SIG-M5 treated with dmso at 0.1 percent for 504 hours (cell line): Measurements from ENCODE around the gene CSTA.

Source experiments
- DNase-seq: peaks from one replicate; lab custom pipeline; 2025; ENCODE audit not compliant: unreplicated experiment; lab: John Stamatoyannopoulos, UW

CSTA gene

DNA sequence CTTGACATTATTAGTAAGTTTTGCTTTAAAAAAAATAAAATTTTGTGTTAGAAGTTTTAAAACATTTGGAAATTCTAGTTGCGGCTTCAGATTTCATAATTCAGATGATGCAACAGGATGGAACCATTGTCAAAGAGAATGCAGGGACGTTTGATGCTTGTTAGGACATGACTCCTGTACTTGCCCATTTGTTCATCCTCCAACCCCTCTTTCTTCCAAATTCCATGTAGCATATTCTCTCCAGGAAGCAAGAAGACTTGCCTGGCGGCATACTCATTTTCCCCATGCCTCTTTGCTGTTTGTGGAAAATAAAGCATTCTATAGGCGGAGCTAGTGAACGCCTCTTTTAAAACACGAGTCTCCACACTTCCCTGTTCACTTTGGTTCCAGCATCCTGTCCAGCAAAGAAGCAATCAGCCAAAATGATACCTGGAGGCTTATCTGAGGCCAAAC lies at the start of gene CSTA:
Gene CSTA (plus strand): TSS at position 378 of the 453 bp plus-strand sequence. CDS start 45 bp downstream, at position 423.
- DNase-seq = peak; percentile 93

DNA sequence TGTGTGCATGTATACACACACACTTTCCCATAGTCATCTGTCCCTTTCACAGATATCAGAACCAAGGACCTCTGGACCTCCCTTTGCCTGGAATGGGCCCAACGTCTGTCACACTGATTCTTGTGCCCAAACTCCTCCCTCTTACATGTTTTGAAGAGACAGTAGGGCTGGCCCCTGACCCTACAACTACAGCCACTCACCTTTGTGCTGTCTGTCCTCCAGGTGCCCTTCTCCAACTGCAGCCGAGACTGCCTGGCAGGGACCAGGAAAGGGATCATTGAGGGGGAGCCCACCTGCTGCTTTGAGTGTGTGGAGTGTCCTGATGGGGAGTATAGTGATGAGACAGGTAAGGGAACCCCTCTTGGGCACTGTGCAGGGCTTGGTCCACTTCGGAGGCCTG lies 43.2 kb upstream of the CSTA start:
- no peak for DNase-seq

DNA sequence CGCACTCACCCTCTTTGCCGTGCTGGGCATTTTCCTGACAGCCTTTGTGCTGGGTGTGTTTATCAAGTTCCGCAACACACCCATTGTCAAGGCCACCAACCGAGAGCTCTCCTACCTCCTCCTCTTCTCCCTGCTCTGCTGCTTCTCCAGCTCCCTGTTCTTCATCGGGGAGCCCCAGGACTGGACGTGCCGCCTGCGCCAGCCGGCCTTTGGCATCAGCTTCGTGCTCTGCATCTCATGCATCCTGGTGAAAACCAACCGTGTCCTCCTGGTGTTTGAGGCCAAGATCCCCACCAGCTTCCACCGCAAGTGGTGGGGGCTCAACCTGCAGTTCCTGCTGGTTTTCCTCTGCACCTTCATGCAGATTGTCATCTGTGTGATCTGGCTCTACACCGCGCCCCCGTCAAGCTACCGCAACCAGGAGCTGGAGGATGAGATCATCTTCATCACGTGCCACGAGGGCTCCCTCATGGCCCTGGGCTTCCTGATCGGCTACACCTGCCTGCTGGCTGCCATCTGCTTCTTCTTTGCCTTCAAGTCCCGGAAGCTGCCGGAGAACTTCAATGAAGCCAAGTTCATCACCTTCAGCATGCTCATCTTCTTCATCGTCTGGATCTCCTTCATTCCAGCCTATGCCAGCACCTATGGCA lies 41.1 kb upstream of the CSTA start:
- no peak for DNase-seq

DNA sequence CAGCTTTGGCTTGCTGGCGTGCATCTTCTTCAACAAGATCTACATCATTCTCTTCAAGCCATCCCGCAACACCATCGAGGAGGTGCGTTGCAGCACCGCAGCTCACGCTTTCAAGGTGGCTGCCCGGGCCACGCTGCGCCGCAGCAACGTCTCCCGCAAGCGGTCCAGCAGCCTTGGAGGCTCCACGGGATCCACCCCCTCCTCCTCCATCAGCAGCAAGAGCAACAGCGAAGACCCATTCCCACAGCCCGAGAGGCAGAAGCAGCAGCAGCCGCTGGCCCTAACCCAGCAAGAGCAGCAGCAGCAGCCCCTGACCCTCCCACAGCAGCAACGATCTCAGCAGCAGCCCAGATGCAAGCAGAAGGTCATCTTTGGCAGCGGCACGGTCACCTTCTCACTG lies 40.6 kb upstream of the CSTA start:
- no peak for DNase-seq

GRCh38 chr3:122294359-122294758 lies 30.7 kb upstream of the CSTA start:
- no peak for DNase-seq

DNA sequence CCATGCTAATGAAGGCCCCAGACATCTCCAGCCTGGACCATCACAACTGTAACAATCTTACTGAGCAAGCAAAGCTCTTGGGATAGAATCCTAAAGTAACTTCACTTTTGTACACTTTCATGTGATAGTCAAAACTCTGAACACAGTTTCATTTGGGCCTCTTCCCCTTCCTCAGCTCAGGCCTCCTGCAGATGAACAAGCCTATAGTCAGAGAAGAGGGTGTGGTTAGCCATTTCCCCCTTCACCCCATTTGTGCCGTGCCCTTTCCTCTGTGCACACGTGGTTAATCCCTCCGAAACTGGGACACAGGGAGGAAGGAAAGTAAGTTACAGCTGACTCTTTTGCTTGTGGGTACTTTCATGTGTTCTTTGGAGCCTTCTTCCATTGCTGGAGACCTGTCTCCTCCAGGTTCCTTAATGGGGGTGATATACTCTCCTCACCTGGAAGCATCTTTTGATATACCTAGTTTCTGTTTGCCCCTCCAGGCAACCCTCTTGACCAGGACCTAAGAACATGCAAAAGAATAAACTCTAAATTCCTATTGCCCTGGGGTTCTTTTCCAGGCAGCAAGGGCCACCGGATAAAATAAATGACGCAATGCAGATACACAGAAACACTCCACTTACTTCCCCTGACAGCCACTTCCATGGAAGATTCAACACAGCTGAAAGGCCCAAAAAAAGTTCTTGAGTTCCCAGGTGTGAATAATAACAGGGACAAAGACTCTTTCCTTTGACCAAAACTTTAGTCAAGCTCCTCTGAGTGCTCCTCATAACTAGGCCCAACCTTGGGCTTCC lies 29.6 kb upstream of the CSTA start:
- peak; percentile 95 for DNase-seq

GRCh38 chr3:122298239-122298638 lies 26.8 kb upstream of the CSTA start:
- no peak for DNase-seq

DNA sequence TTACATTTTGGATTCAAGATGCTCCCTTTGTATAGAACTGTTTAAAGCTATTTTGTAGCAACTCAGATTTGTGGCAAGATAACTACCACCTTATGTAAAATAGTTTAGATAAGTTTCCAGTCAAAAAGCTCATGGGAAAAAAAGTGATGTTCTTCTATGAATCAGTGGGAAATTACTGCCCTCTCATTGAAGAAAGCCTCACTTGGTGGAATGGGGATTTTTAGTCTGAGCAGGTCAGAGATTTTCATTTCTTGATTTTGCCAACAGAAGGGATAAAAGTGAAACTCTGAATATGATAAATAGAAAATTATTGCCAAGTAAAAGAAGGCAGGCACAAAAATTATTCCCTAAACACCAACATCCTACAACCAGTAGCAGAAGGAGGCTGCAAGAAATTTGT lies 25.8 kb upstream of the CSTA start:
- DNase-seq = no peak

DNA sequence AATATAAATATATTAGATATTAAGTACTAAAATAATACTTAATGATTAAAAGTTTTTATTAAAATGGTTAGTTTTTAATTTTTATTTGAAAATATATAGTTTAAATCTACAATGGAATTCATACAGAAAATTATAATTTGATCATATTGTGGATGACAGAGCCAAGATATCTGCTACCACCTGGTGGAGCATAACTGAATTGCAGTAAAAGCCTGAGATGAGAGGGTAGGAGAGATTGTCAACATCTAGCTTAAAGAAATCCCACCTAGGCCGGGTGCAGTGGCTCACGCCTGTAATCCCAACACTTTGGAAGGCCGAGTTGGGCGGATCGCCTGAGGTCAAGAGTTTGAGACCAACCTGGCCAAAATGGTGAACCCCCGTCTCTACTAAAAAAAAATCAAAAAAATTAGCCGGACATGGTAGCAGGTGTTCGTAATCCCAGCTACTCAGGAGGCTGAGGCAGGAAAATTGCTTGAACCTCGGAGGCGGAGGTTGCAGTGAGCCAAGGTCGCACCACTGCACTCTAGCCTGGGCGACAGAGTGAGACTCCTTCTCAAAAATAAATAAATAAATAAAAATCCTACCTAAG lies 25.1 kb upstream of the CSTA start:
- DNase-seq = peak; percentile 65

GRCh38 chr3:122301063-122301462 lies 24.0 kb upstream of the CSTA start:
- DNase-seq = peak; percentile 59

- DNase-seq = peak; percentile 30
Observed at GRCh38 chr3:122305818-122306621, 19.0 kb upstream of the CSTA start.

- DNase-seq = no peak
Observed at GRCh38 chr3:122306622-122306953, 18.5 kb upstream of the CSTA start.

GRCh38 chr3:122307094-122307687 lies 17.9 kb upstream of the CSTA start:
- no peak for DNase-seq

GRCh38 chr3:122307976-122308375 lies 17.1 kb upstream of the CSTA start:
- no peak for DNase-seq

- DNase-seq = peak; percentile 24
Observed at GRCh38 chr3:122310361-122310760, 14.7 kb upstream of the CSTA start.

DNA sequence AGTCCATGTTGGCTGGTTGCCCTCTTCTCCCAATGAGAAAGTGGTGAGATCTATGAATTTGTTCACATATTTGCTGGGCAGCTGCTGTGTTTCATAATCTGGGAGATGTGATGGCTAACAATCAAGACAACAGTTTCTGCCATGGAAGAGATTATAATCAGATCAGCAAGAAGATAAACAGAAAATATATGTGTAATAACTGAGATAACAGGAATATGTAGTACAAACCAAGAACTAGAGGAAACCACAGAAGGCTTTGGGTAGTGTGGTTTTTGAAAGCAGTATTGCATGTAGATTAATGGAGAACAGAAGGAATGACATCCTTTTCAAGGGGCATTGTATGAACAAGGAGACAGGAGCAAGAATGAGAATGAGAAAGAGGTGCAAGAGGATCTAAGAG lies 12.2 kb upstream of the CSTA start:
- peak; percentile 74 for DNase-seq

- DNase-seq = peak; percentile 64
Observed at GRCh38 chr3:122313281-122313680, 11.8 kb upstream of the CSTA start.

DNA sequence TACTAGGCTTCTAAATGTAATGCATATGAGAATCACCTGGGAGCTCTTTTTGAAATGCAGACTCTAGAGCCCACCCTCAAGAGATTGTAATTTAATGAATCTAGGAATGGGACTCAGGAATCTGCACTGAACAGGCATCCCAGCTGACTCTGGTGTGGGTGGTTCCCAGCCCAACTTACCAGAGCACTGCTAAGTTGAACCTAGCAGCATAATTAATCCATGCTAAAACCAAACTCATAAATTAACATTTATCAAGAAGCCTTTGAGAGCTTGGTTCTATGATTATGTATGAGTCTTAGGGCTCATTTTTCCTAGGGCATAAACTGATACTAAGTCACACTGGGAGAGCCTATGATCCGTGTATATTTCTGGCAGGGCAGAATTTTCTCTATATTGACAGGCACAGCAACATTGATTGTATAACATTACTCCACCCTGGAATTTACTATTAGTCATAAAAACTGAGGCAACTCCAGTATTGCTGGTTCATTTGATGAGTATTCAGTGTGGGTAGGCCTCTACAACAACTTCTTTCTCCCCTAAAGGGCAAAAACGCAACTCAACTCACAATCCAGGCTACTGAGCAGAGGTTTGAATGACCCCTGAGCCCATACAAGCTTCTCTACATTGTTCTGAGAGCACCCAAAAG lies 10.7 kb upstream of the CSTA start:
- no peak for DNase-seq

DNA sequence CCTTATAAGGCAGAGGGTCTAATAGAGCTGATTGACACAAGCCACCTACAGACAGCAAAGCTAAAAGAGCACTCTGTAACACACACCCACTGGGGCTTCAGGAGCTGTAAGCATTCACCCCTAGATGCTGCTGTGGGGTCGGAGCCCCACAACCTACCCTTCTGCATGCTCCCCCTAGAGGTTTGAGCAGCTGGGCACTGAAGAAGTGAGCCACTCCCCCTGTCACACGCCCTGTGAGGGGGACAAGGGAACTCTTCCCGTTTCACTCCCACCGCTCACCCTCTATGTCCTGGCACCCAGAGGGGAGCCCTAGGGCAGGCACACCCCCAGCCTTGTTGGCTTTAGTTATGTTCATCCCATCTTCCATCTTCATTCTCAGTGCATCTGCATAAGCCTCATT lies 9.4 kb upstream of the CSTA start:
- no peak for DNase-seq

- DNase-seq = no peak
Observed at GRCh38 chr3:122316368-122316767, 8.7 kb upstream of the CSTA start.

DNA sequence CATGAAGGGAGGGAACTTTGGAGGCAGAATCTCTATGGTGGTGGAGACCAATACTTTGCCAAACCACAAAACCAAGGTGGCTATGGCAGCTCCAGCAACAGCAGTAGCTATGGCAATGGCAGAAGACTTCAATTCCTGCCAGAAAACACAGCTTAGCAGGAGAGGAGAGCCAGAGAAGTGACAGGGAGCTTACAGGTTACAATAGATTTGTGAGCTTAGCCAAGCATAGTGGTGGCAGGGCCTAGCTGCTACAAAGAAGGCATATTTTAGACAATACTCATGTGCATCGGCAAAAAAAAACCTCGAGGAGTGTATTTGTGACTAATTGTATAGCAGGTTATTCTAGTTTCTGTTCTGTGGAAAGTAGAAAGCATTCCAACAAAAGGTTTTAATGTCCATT lies 6.4 kb upstream of the CSTA start:
- no peak for DNase-seq
